Measurements from ENCODE around the gene RCOR3. TPM values are rescaled to one million over a fixed set of nuclear protein-coding genes. Genes with fewer than 3 reads are reported as not detected.
A peak's percentile ranks its signal among the peaks of the same experiment; 100 is the strongest.

RCOR3 gene
- total and polyA plus RNA-seq, 2 experiments from 2014 or later, result 13.8 to 25.8 TPM

DNA sequence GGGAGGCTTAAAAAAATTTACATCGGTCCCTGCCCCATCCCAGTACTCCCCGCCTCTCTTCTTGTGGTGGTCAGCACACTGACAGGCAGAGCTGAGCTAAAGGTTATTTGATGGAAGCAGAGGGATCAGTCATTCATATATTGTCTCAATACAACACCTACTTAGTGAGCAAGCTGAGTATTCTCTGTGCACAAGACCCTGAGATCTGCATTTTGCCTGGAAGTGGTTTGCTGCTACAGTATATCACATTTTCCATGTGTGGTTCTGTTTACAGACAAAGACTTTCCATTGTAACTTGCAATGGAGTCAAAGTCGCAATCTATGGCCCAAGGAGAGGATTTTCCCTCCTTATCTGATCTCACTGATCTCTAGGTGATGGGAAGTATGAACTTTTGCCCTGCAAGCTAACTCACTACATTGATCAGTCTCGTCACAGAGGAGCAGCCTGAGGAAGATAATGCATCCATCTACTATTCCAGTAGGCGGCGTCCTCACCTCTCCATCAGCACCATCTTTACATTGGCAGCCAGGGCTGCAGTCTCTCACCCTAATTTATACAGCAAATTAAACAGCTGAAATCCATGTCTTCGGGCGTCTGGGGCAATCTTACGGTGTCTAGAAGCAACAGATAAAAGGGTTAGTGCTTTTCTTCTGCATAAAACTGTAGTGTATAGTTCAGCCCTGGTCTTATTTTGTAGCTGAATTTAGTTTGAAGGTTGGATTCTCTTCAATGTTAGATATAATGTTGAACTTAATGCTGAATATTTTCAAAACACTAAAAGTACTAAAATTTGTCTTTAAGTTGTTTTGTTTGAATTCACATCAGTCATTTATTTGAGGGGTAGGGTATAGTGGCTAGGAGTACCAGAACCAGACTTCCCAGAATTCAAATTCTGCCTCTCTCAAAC, 64.2 kb downstream of the RCOR3 start:
- Histone ChIP-seq H3K27me3 (replicated peaks; ENCODE audit: insufficient read depth) (no peaks in the 10 kb centered on the region), H3K4me1 (ENCODE audit: insufficient read depth) (no peaks in the 10 kb centered on the region; the same call in 1 of the 2 replicates), H4K20me1 (ENCODE audit: insufficient read depth) (no peaks in the 10 kb centered on the region), H2AFZ (no peak overlapping the region), H3K9ac (no peak overlapping the region), H3F3A (ENCODE audit: insufficient read depth) (no peaks in the 10 kb centered on the region), H3K27ac (no peak overlapping the region), H3K9me2 (ENCODE audit: insufficient read depth) (no peaks in the 10 kb centered on the region), H3K36me3 (ENCODE audit: low read depth) (no peaks in the 10 kb centered on the region), H3K4me3 (no peak overlapping the region), H3K79me2 (ENCODE audit: insufficient read depth) (no peaks in the 10 kb centered on the region), H3K9me3 (ENCODE audit: low read depth) (no peaks in the 10 kb centered on the region), H3K4me2 (ENCODE audit: unreplicated experiment) (no peak overlapping the region)
- DNase-seq, result peak; percentile 82
- TF ChIP-seq EZH2phosphoT487 (IDR thresholded peaks at IDR 0.05; ENCODE audit: insufficient read depth, low read depth), result no peak
- TF ChIP-seq EZH2 (IDR thresholded peaks at IDR 0.05; ENCODE audit: insufficient read depth, poor library complexity, severe bottlenecking), result no peak
- in situ Hi-C loops (cut with MboI), result loop anchor here (10.0 kb wide), 1 partner anchor 331 kb away; no protein-coding TSS in a partner anchor
- 21 to 22% methylated on average over 9 of the region's 9 CpGs for WGBS, 2 experiments (ENCODE audit: low coverage in 1 of 2, low lambda C conversion rate in 2 of 2, missing lambda C conversion rate in 2 of 2)

GRCh38 chr1:211324992-211325775, 66.0 kb downstream of the RCOR3 start:
- Histone ChIP-seq H3K4me1 (ENCODE audit: insufficient read depth) (no peaks in the 10 kb centered on the region; the same call in 1 of the 2 replicates), H3K27ac (no peak overlapping the region), H3K4me2 (ENCODE audit: unreplicated experiment) (no peak overlapping the region), H2AFZ (no peak overlapping the region), H3K79me2 (ENCODE audit: insufficient read depth) (peaks cover 12% of the 10 kb centered on the region; the same call in 1 of the 2 replicates), H3K9me3 (ENCODE audit: low read depth) (no peaks in the 10 kb centered on the region), H3F3A (ENCODE audit: insufficient read depth) (no peaks in the 10 kb centered on the region), H3K4me3 (no peak overlapping the region), H3K36me3 (ENCODE audit: low read depth) (no peaks in the 10 kb centered on the region), H4K20me1 (ENCODE audit: insufficient read depth) (no peaks in the 10 kb centered on the region), H3K9ac (no peak overlapping the region), H3K9me2 (ENCODE audit: insufficient read depth) (no peaks in the 10 kb centered on the region), H3K27me3 (replicated peaks; ENCODE audit: insufficient read depth) (no peaks in the 10 kb centered on the region)
- WGBS, 2 experiments (ENCODE audit: low coverage in 1 of 2, low lambda C conversion rate in 2 of 2, missing lambda C conversion rate in 2 of 2), result 86 to 88% methylated on average over 12 of the region's 12 CpGs
- in situ Hi-C loops (cut with MboI), result loop anchor here (10.0 kb wide), 1 partner anchor 330 kb away; no protein-coding TSS in a partner anchor
- TF ChIP-seq EZH2phosphoT487 (IDR thresholded peaks at IDR 0.05; ENCODE audit: insufficient read depth, low read depth) (no peak), EZH2 (IDR thresholded peaks at IDR 0.05; ENCODE audit: insufficient read depth, poor library complexity, severe bottlenecking) (no peak)
- DNase-seq, result no peak

GRCh38 chr1:211326140-211326527, 67.0 kb downstream of the RCOR3 start:
- DNase-seq, result no peak
- WGBS, 2 experiments (ENCODE audit: low coverage in 1 of 2, low lambda C conversion rate in 2 of 2, missing lambda C conversion rate in 2 of 2), result 85 to 86% methylated on average over 7 to 8 of the region's 8 CpGs
- Histone ChIP-seq H3K27ac (no peak overlapping the region), H3K79me2 (ENCODE audit: insufficient read depth) (peaks cover 17% of the 10 kb centered on the region), H3K9me2 (ENCODE audit: insufficient read depth) (no peaks in the 10 kb centered on the region), H3K4me2 (ENCODE audit: unreplicated experiment) (peak overlapping the region; percentile 10), H3F3A (ENCODE audit: insufficient read depth) (peaks cover 4% of the 10 kb centered on the region; the same call in 1 of the 2 replicates), H4K20me1 (ENCODE audit: insufficient read depth) (no peaks in the 10 kb centered on the region), H3K4me3 (peak overlapping the region; percentile 80), H3K9me3 (ENCODE audit: low read depth) (no peaks in the 10 kb centered on the region), H3K27me3 (replicated peaks; ENCODE audit: insufficient read depth) (no peaks in the 10 kb centered on the region), H3K4me1 (ENCODE audit: insufficient read depth) (peaks cover 7% of the 10 kb centered on the region; the same call in 1 of the 2 replicates), H3K36me3 (ENCODE audit: low read depth) (no peaks in the 10 kb centered on the region), H2AFZ (peak overlapping the region; percentile 94), H3K9ac (peak overlapping the region; percentile 77)
- no peak for TF ChIP-seq EZH2 (IDR thresholded peaks at IDR 0.05; ENCODE audit: insufficient read depth, poor library complexity, severe bottlenecking)
- TF ChIP-seq EZH2phosphoT487 (IDR thresholded peaks at IDR 0.05; ENCODE audit: insufficient read depth, low read depth), result no peak
- in situ Hi-C loops (cut with MboI), result loop anchor here (10.0 kb wide), 1 partner anchor 329 kb away; no protein-coding TSS in a partner anchor
